Stomach (tissue), 4 donors: ENCODE data around the gene CLTA.
"Not testable (repeated sequence)": the region's sequence is repeated elsewhere in the genome, so short reads cannot be mapped to it uniquely, and the experiment has no call there.

ENCODE experiments used
- POLR2A ChIP-seq, 4 donors: fragments of 450-650 bp; IDR thresholded peaks; one replicate each; pipeline ENCODE4 v1.6.1; 2016; ENCODE audit warnings: antibody characterized with exemption in 4 of 4, control low read depth in 2 of 4, mild to moderate bottlenecking in 1 of 4, moderate library complexity in 1 of 4
- TF ChIP-seq, protein P1 (sequence below), 7 experiments: fragments of 450-650 bp in 4 of 7; fragments of 200-600 bp in 3 of 7; sonication (generic) in 3 of 7; IDR thresholded peaks; one replicate each; pipeline ENCODE4 v1.5.1; 2016 to 2019; ENCODE audit warnings: antibody characterized with exemption in 7 of 7, control low read depth in 2 of 7, mild to moderate bottlenecking in 1 of 7

DNA sequence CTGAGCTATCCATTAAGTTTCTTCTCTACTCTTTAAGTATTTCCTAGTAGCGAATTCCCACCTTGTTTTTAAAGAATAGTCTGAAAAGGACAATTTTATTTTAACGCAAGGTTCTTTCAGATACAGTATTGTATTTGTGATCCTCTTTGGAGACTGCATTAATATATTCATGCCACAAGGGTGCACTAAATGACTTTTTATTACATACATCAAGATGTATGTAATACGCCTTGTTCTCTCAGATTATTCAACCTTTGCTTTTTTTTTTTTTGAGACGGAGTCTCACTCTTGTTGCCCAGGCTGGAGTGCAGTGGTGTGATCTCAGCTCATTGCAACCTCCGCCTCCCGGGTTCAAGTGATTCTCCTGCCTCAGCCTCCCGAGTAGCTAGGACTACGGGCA lies 57.3 kb downstream of the CLTA start:
- TF ChIP-seq, protein P1, sequence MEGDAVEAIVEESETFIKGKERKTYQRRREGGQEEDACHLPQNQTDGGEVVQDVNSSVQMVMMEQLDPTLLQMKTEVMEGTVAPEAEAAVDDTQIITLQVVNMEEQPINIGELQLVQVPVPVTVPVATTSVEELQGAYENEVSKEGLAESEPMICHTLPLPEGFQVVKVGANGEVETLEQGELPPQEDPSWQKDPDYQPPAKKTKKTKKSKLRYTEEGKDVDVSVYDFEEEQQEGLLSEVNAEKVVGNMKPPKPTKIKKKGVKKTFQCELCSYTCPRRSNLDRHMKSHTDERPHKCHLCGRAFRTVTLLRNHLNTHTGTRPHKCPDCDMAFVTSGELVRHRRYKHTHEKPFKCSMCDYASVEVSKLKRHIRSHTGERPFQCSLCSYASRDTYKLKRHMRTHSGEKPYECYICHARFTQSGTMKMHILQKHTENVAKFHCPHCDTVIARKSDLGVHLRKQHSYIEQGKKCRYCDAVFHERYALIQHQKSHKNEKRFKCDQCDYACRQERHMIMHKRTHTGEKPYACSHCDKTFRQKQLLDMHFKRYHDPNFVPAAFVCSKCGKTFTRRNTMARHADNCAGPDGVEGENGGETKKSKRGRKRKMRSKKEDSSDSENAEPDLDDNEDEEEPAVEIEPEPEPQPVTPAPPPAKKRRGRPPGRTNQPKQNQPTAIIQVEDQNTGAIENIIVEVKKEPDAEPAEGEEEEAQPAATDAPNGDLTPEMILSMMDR (IDR thresholded peaks at IDR 0.05) = peak in 5 of 7 experiments; percentile 21 to 70 (median 28)
- TF ChIP-seq POLR2A (IDR thresholded peaks at IDR 0.05) = not testable (repeated sequence)
